Lower lobe of right lung (tissue), 2 donors: ENCODE results near the gene ABTB2. TPM values are rescaled to one million over a fixed set of nuclear protein-coding genes. Genes with fewer than 3 reads are reported as not detected.
"Not testable (repeated sequence)": the region's sequence is repeated elsewhere in the genome, so short reads cannot be mapped to it uniquely, and the experiment has no call there.

ENCODE experiments used
- ATAC-seq, 2 donors: fragments of 200-7000 bp; cut with Tn5 transposase; one replicate each; pipeline ENCODE4 v1.9.1; 2020 to 2022; ENCODE audit warnings: mild to moderate bottlenecking in 2 of 2, moderate library complexity in 2 of 2
- DNase-seq: peaks from one replicate; pipeline ENCODE4 v3.0.0-alpha.2; 2020
- H3K27ac ChIP-seq: fragments of 200-600 bp; one replicate; pipeline ENCODE4 v1.8.0; 2022
- H3K27me3 ChIP-seq: fragments of 200-600 bp; one replicate; pipeline ENCODE4 v1.8.0; 2022; ENCODE audit warnings: low read depth
- H3K36me3 ChIP-seq: fragments of 200-600 bp; one replicate; pipeline ENCODE4 v1.8.0; 2022; ENCODE audit warnings: mild to moderate bottlenecking
- H3K4me1 ChIP-seq: fragments of 200-600 bp; one replicate; pipeline ENCODE4 v1.8.0; 2022
- H3K4me3 ChIP-seq: fragments of 200-600 bp; one replicate; pipeline ENCODE4 v1.8.0; 2022; ENCODE audit warnings: mild to moderate bottlenecking
- H3K9me3 ChIP-seq: fragments of 200-600 bp; one replicate; pipeline ENCODE4 v1.8.0; 2022
- intact Hi-C: fragments of 100-400 bp; cut with DNase I; formaldehyde crosslinking; loops from one replicate; pipeline ENCODE4 v1.11.0; 2022
- total RNA-seq: library from RNA; stranded (reverse); fragmentation: NEBNext Ultra II Directional; extraction: Animal tissue kit (Norgen Biotek cat#: 25700); gene quantifications from one replicate; pipeline ENCODE4 v1.2.1, GENCODE V29; 2021
- TF ChIP-seq, protein P1 (sequence below): fragments of 200-600 bp; IDR thresholded peaks from one replicate; pipeline ENCODE4 v1.8.0; 2022; ENCODE audit warnings: antibody characterized with exemption, mild to moderate bottlenecking
- donor health status: DM: no; HTN: yes; CAD: no; lungs with severe emphysema.

ABTB2 gene
- total RNA-seq, 1 donor from 2014 or later, result 2.7 TPM

DNA sequence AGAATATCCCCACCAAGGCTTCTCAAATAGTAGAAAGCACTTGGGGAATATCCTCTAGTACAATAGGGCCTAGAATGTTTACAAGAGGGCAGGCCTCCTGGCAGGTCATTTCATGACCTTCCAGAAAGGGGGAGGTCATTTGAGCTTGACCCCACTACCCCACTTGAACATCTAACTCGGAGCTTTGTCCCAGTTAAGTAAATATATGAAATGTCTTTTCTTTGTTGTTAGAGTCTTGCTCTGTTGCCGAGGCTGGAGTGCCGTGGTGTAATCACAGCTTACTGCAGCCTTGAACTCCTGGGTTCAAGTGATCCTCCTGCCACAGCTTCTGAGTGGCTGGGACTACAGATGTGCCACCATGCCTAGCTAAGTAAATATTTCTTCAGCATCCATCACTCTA, 108.4 kb downstream of the ABTB2 start:
- H3K4me3 ChIP-seq, result no peak overlapping the region
- H3K4me1 ChIP-seq, result peaks cover 21% of the 10 kb centered on the region
- no peaks in the 10 kb centered on the region for H3K36me3 ChIP-seq
- H3K27me3 ChIP-seq, result no peaks in the 10 kb centered on the region
- no peak overlapping the region for H3K27ac ChIP-seq
- TF ChIP-seq, protein P1, sequence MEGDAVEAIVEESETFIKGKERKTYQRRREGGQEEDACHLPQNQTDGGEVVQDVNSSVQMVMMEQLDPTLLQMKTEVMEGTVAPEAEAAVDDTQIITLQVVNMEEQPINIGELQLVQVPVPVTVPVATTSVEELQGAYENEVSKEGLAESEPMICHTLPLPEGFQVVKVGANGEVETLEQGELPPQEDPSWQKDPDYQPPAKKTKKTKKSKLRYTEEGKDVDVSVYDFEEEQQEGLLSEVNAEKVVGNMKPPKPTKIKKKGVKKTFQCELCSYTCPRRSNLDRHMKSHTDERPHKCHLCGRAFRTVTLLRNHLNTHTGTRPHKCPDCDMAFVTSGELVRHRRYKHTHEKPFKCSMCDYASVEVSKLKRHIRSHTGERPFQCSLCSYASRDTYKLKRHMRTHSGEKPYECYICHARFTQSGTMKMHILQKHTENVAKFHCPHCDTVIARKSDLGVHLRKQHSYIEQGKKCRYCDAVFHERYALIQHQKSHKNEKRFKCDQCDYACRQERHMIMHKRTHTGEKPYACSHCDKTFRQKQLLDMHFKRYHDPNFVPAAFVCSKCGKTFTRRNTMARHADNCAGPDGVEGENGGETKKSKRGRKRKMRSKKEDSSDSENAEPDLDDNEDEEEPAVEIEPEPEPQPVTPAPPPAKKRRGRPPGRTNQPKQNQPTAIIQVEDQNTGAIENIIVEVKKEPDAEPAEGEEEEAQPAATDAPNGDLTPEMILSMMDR, result no peak
- ATAC-seq (no peak), DNase-seq (no peak)
- H3K9me3 ChIP-seq, result no peaks in the 10 kb centered on the region
- intact Hi-C loops, result no loop called here

DNA sequence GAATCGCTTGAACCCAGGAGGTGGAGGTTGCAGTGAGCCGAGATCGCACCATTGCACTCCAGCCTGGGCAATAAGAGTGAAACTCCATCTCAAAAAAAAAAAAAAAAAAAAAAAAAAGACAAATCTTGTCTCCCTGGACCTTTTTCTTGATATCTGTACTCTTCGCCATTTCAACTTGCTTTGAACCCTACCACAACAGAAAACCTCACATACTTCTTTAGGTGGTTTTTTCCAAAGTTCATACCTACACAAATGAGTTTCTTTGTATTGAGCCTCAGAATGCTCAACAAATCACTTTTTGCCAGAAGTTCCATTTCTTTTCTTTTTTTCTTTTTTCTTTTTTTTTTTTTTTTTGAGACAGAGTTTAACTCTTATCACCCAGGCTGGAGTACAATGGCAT, 111.3 kb downstream of the ABTB2 start:
- H3K4me3 ChIP-seq, H3K9me3 ChIP-seq, intact Hi-C loops, H3K36me3 ChIP-seq, ATAC-seq, H3K27me3 ChIP-seq, H3K27ac ChIP-seq, DNase-seq: not testable (repeated sequence)
- peaks cover 29% of the 10 kb centered on the region for H3K4me1 ChIP-seq

DNA sequence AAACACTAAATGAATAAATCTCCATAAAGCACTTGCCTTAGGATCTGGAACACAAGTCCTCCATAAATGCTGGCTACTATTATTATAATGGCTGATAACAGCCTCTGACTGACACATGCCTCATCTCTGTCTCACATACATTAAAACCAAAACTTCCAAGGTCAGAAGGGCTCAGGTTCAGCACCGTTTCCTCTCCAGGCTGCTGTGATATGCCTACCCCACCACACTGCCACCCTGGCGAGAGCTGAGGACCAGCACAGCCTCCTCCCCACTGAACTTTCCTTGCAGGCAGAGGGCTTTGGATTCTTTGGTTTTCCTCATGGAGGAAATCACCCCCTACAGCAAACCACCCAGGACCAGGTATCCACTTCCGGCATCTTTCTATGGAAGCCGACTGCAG, 112.8 kb downstream of the ABTB2 start:
- intact Hi-C loops, result no loop called here
- Histone ChIP-seq H3K27ac (no peak overlapping the region), H3K9me3 (no peaks in the 10 kb centered on the region), H3K4me3 (no peak overlapping the region), H3K27me3 (no peaks in the 10 kb centered on the region), H3K36me3 (no peaks in the 10 kb centered on the region), H3K4me1 (peaks cover 16% of the 10 kb centered on the region)
- DNase-seq (no peak), ATAC-seq (no peak)
- TF ChIP-seq, protein P1, result no peak

DNA sequence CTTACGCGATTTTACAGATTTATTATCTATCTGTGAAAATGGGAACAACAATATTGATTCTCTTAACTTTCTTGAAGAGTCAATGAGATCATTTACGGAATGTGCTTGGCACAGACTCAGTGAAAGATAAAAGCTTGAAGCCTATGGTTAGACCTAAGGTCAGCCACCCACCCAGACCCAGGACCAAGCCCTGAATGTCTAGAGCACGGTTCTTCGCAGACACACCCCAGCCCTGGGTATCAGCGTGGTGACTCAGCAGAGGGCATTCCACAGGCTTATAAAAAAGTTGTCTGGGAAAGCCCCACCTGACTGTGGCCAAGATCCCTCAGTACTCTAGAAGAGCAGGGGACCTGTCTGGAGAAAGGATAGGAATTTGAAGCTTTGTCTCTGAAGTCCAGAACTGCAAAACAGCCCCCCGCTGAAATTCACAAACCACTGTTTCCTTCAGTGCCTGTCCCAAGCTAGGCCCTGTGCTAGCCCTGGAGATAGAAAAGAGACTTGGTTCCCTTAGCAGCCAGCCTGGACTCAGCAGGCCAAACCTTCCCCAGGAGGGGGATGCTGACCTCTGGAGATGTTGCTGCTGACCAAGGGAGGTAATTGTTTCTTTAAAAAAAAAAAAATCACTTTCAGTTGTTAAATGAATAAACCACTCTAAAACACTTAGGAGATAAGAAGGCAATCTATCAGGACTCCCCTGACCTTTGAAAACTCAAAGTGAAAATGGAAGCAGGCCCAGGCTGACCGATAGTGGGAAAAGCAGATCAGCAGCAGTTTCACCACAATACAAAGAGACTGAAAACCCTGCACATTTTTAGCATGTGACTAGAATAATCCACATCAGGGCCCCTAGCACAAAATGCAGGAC, 114.0 kb downstream of the ABTB2 start:
- ATAC-seq (peak; percentile 85 to 94), DNase-seq (no peak)
- Histone ChIP-seq H3K4me1 (peaks cover 16% of the 10 kb centered on the region), H3K27me3 (no peaks in the 10 kb centered on the region), H3K36me3 (no peaks in the 10 kb centered on the region), H3K4me3 (no peak overlapping the region), H3K27ac (peak overlapping the region; percentile 32), H3K9me3 (no peaks in the 10 kb centered on the region)
- TF ChIP-seq, protein P1, result no peak
- intact Hi-C loops, result no loop called here

DNA sequence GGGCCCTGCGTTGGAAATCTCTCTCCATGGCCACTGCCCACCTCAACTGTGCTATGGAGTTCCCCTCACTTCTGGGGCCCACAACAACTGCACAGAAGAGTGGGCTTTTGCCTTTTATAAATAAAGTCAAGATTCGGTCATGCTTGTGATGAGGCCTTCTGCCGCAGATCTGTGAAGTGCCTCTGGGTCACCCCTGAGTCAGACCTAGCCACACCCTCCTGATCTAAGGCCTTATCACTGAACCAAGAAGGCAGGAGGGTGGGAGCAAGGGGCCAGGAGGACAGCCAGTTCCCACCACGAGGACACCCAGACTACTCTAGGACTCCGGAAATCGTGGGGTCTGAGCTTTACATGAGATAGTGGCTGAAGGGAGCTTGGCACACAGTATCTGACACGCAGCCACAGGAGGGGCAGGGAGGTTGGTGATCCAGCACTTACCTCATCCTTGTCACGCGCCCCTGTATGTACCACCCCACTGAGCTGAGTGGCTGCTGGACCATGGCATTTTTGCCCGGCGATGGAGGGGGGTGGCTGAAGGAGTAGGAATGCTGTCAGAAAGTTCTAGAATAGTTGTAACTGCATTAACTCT, 115.7 kb downstream of the ABTB2 start:
- ATAC-seq (no peak), DNase-seq (no peak)
- Histone ChIP-seq H3K9me3 (no peaks in the 10 kb centered on the region), H3K27me3 (no peaks in the 10 kb centered on the region), H3K27ac (no peak overlapping the region), H3K4me3 (no peak overlapping the region), H3K4me1 (peaks cover 16% of the 10 kb centered on the region), H3K36me3 (no peaks in the 10 kb centered on the region)
- intact Hi-C loops, result no loop called here
- TF ChIP-seq, protein P1, result no peak

DNA sequence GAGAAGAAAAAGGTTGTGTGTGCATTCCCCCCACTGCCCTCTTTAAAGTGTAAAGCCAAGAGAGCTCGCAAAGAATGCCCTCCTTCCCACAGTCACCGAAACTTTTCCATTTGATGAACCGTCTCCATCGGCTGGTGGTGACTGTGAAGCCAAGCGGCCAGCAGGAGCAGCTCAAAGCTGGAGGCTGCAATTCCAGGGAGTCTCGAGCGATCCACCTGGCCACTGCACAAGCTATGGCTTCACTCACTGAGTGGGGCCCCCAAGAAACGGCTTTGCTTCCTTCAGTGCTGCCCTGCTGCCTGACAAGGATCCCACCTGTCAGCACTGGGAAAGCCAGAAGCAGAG, 117.7 kb downstream of the ABTB2 start:
- Histone ChIP-seq H3K27me3 (no peaks in the 10 kb centered on the region), H3K9me3 (no peaks in the 10 kb centered on the region), H3K4me3 (no peak overlapping the region), H3K27ac (no peak overlapping the region), H3K4me1 (peaks cover 16% of the 10 kb centered on the region), H3K36me3 (no peaks in the 10 kb centered on the region)
- ATAC-seq (no peak), DNase-seq (no peak)
- TF ChIP-seq, protein P1, result no peak
- intact Hi-C loops, result no loop called here
